K562 (cell line): ENCODE measurements around the gene KRT1. TPM values are rescaled to one million over a fixed set of nuclear protein-coding genes. Genes with fewer than 3 reads are reported as not detected.

ENCODE experiments used
- ATAC-seq: fragments of 200-7000 bp; cut with Tn5 transposase; 3 replicates; pipeline ENCODE4 v1.9.1; 2020; ENCODE audit warnings: moderate library complexity
- BruUV-seq: library from RNA; stranded (reverse); fragments of 400-500 nt; replicated peaks from 2 replicates; lab custom pipeline; 2021; lab: Mats Ljungman, UMichigan
- CTCF ChIA-PET: fragments of 300-600 bp; formaldehyde crosslinking; extraction: SDS; loops from one replicate; lab custom pipeline; 2021; ENCODE audit warnings: low intra/inter-chr PET ratio; lab: Yijun Ruan, JAX
- POLR2A ChIA-PET: fragments of 300-600, 350-650 bp; sonication (Branson Sonifier 250); formaldehyde crosslinking; extraction: SDS; loops from one replicate; lab custom pipeline; 2021; ENCODE audit warnings: antibody characterized with exemption, inconsistent platforms; lab: Yijun Ruan, JAX
- DNase-seq, 4 experiments: peaks; one replicate each; pipeline versions ENCODE4 v3.0.0 to v3.0.0-alpha.2; 2011 to 2018; ENCODE audit warnings: low spot score in 3 of 4, mixed read lengths in 3 of 4; ENCODE audit errors: extremely low read depth in 1 of 4
- FAIRE-seq: peaks from 2 replicates; lab custom pipeline; 2011; peaks lifted over from hg19 to GRCh38; lab: Jason Lieb, UNC
- H2AFZ ChIP-seq: 2 replicates; pipeline ENCODE4 v1.6.0; 2011; ENCODE audit warnings: low read depth, low read length, control low read depth, inconsistent platforms
- H3K27ac ChIP-seq: fragments of 200-600 bp; 3 replicates; pipeline ENCODE4 v1.8.0; 2011; ENCODE audit warnings: low read depth, mild to moderate bottlenecking, control low read depth, inconsistent platforms, low read length, moderate library complexity, mixed read lengths; ENCODE audit errors: extremely low read depth
- H3K27me3 ChIP-seq, 2 experiments: fragments of 300-600 bp in 1 of 2; 2 replicates in 1 of 2; 3 replicates in 1 of 2; pipeline versions ENCODE4 v1.6.0 to v1.8.0; 2011; ENCODE audit warnings: inconsistent platforms in 2 of 2, low read length in 2 of 2, mild to moderate bottlenecking in 1 of 2, mixed read lengths in 1 of 2, moderate library complexity in 1 of 2; ENCODE audit not compliant: control insufficient read depth in 2 of 2, insufficient read depth in 2 of 2
- H3K36me3 ChIP-seq: fragments of 300-600 bp; 3 replicates; pipeline ENCODE4 v1.8.0; 2011; ENCODE audit warnings: mild to moderate bottlenecking, low read length, inconsistent platforms; ENCODE audit not compliant: control insufficient read depth, insufficient read depth
- H3K4me1 ChIP-seq, 2 experiments: fragments of 200-600 bp in 1 of 2; replicated peaks in 1 of 2; 2 replicates in 1 of 2; 3 replicates in 1 of 2; pipeline versions ENCODE4 v1.5.1 to v1.8.0; 2011; ENCODE audit warnings: inconsistent platforms in 2 of 2, low read length in 2 of 2, mild to moderate bottlenecking in 1 of 2, mixed read lengths in 1 of 2, moderate library complexity in 1 of 2; ENCODE audit not compliant: control insufficient read depth in 2 of 2, insufficient read depth in 2 of 2
- H3K4me2 ChIP-seq: 2 replicates; pipeline ENCODE4 v1.6.1; 2011; ENCODE audit warnings: low read length, control low read depth, inconsistent platforms, mixed read lengths; ENCODE audit not compliant: insufficient read depth
- H3K4me3 ChIP-seq: fragments of 200-600 bp; sonication (generic), shearing (Covaris generic); 2 replicates; pipeline ENCODE4 v1.5.1; 2016; ENCODE audit warnings: control low read depth, inconsistent platforms
- H3K79me2 ChIP-seq: fragments of 200-600 bp; 3 replicates; pipeline ENCODE4 v1.8.0; 2011; ENCODE audit warnings: low read length, inconsistent platforms; ENCODE audit not compliant: control insufficient read depth, insufficient read depth
- H3K9ac ChIP-seq, 2 experiments: 2 replicates each; pipeline versions ENCODE4 v1.6.0 to v1.6.1; 2011; ENCODE audit warnings: low read depth in 2 of 2, low read length in 2 of 2, control low read depth in 1 of 2, inconsistent platforms in 1 of 2, mild to moderate bottlenecking in 1 of 2, mixed read lengths in 1 of 2; ENCODE audit not compliant: insufficient read depth in 1 of 2
- H3K9me1 ChIP-seq: one replicate; pipeline ENCODE4 v1.6.0; 2011; ENCODE audit warnings: inconsistent platforms, mild to moderate bottlenecking, low read length, moderate library complexity; ENCODE audit not compliant: control insufficient read depth, insufficient read depth
- H3K9me3 ChIP-seq: replicated peaks from 2 replicates; pipeline ENCODE4 v1.5.1; 2011; ENCODE audit warnings: low read depth, low read length, inconsistent platforms; ENCODE audit not compliant: control insufficient read depth, insufficient read depth
- H4K20me1 ChIP-seq: replicated peaks from 2 replicates; pipeline ENCODE4 v1.6.1; 2011; ENCODE audit warnings: low read length, inconsistent platforms, mixed read lengths; ENCODE audit not compliant: control insufficient read depth, insufficient read depth
- ELF4 ChIP-seq: fragments of 450-650 bp; formaldehyde crosslinking; IDR thresholded peaks from 2 replicates; pipeline ENCODE4 v1.4.0; 2022; ENCODE audit warnings: missing genetic modification characterization
- NFE2 ChIP-seq: IDR thresholded peaks from 2 replicates; pipeline ENCODE4 v1.6.1; 2014; ENCODE audit warnings: antibody characterized with exemption, low read depth
- PTBP1 ChIP-seq: fragments of 200-400 bp; formaldehyde crosslinking; IDR thresholded peaks from 2 replicates; pipeline ENCODE4 v1.6.1; 2017; ENCODE audit warnings: low read depth, low read length
- ZFPM2 ChIP-seq: fragments of 250-450 bp; sonication (Bioruptor Pico); IDR thresholded peaks from 2 replicates; pipeline ENCODE4 v1.5.1; 2022; ENCODE audit warnings: mild to moderate bottlenecking
- ZNF785 ChIP-seq: fragments of 250-450 bp; sonication (Bioruptor Pico); IDR thresholded peaks from 2 replicates; pipeline ENCODE4 v1.4.0; 2020; ENCODE audit warnings: mild to moderate bottlenecking
- ZZZ3 ChIP-seq: fragments of 450-650 bp; IDR thresholded peaks from 2 replicates; pipeline ENCODE4 v1.6.1; 2016; ENCODE audit warnings: antibody characterized with exemption, mild to moderate bottlenecking, moderate library complexity
- WGBS: fragments of 100-300 bp; shearing (Covaris generic); methylation state at CpG from one replicate; pipeline ENCODE4 v1.1.6; 2016; ENCODE audit warnings: low coverage, mixed read lengths; ENCODE audit not compliant: insufficient coverage; ENCODE audit errors: missing lambda C conversion rate; 5-methylcytosine and 5-hydroxymethylcytosine counted together
- in situ Hi-C: fragments of 300-500 bp; cut with MboI; formaldehyde crosslinking; loops from 4 replicates; pipeline ENCODE4 v1.15.0; 2018; ENCODE audit warnings: inconsistent platforms, mixed read lengths
- intact Hi-C: fragments of 100-400 bp; cut with micrococcal nuclease; formaldehyde crosslinking; loops from 2 replicates; pipeline ENCODE4 v1.14.2; 2022
- polyA plus RNA-seq, 8 experiments: library from polyadenylated mRNA; depleted of rRNA in 4 of 8; stranded (reverse) in 5 of 8; unstranded in 3 of 8; fragments of >200 nt; fragmentation: Nextera tagmentation in 2 of 8; fragmentation: Illumina TruSeq in 1 of 8; extraction: Ambion mirVana in 2 of 8; extraction: Trizol in 1 of 8; gene quantifications; 2 replicates each; pipeline versions ENCODE4 v1.2.1 to v1.2.3, GENCODE V29; 2011 to 2014; ENCODE audit warnings: inconsistent platforms in 1 of 8, missing spikeins in 1 of 8
- total RNA-seq, 7 experiments: library from RNA; depleted of rRNA in 6 of 7; stranded (reverse); fragments of >200 nt in 6 of 7; fragmentation: Illumina TruSeq in 2 of 7; extraction: Trizol in 2 of 7; gene quantifications; 2 replicates each; pipeline versions ENCODE4 v1.2.1 to v1.2.3, GENCODE V29; 2011 to 2021; ENCODE audit warnings: low replicate concordance in 1 of 7
- TF ChIP-seq, protein P1 (sequence below): sonication (generic); formaldehyde crosslinking; IDR thresholded peaks from 2 replicates; pipeline ENCODE4 v1.5.0; 2020; ENCODE audit warnings: missing genetic modification reagents
- TF ChIP-seq, protein P2 (sequence below): fragments of 150-350 bp; IDR thresholded peaks from 2 replicates; pipeline ENCODE4 v1.6.1; 2014; ENCODE audit warnings: low read depth, mild to moderate bottlenecking, low read length, borderline replicate concordance
- TF ChIP-seq, protein P3 (sequence below): sonication (generic); formaldehyde crosslinking; IDR thresholded peaks from 2 replicates; pipeline ENCODE4 v1.8.0; 2022; ENCODE audit warnings: missing genetic modification reagents, mild to moderate bottlenecking, borderline replicate concordance

KRT1 gene
- total and polyA plus RNA-seq, 9 of the 15 experiments (the other 6 are each of a cell fraction or from before 2014, with no cell fraction given) = 0.18 TPM; not detected in 8

DNA sequence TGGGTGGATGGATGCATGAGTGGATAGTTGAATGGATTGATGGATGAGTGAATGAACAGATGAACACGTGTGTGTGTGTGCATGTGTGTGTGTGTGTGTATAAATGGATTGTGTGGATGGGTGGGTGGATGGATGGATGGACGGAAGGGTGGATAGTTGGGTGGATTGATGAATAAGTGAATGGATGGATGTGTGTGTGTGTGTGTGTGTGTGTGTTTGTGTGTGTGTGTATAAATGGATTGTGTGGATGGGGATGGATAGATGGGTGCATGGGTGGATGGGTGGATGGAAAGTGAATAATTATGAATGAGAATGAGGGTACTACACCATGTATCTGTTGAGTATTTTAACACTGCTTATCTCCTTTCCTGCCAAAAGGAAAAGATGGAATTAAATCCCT, 22.1 kb upstream of the KRT1 start:
- no peak for FAIRE-seq
- ChIA-PET CTCF (no interaction called here), POLR2A (no interaction called here)
- no peak overlapping the region for H3K4me2 ChIP-seq
- DNase-seq = no peak
- intact Hi-C loops = no loop called here
- ATAC-seq = no peak
- peaks cover 9 to 54% of the 10 kb centered on the region in 2 experiments; a peak in 4 of 5 replicates for H3K27me3 ChIP-seq
- H3K4me1 ChIP-seq = 0 out of 5 replicates have a peak, but pooled peaks cover under 1 to 3% of the 10 kb centered on the region in 2 experiments
- in situ Hi-C loops = no loop called here
- no peak overlapping the region for H3K4me3 ChIP-seq
- no peaks in the 10 kb centered on the region for H3K36me3 ChIP-seq
- H3K79me2 ChIP-seq = no peaks in the 10 kb centered on the region
- no TSS peak for BruUV-seq
- H3K9ac ChIP-seq = no peak overlapping the region
- no peak overlapping the region for H2AFZ ChIP-seq
- H4K20me1 ChIP-seq = 0 out of 2 replicates have a peak, but pooled peaks cover 5% of the 10 kb centered on the region
- WGBS = 8% methylated on average over 2 of the region's 2 CpGs
- H3K27ac ChIP-seq = no peak overlapping the region
- H3K9me1 ChIP-seq = no peaks in the 10 kb centered on the region
- H3K9me3 ChIP-seq = no peaks in the 10 kb centered on the region
- TF ChIP-seq, protein P1, sequence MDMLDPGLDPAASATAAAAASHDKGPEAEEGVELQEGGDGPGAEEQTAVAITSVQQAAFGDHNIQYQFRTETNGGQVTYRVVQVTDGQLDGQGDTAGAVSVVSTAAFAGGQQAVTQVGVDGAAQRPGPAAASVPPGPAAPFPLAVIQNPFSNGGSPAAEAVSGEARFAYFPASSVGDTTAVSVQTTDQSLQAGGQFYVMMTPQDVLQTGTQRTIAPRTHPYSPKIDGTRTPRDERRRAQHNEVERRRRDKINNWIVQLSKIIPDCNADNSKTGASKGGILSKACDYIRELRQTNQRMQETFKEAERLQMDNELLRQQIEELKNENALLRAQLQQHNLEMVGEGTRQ (CRISPR knock-in tag) = no peak
- peak; percentile 17; the same call in 1 of the 2 replicates for TF ChIP-seq ELF4 (CRISPR knock-in tag)

- Histone ChIP-seq H3K4me3 (no peak overlapping the region), H3K9ac (no peak overlapping the region; a peak in 1 of 4 replicates), H4K20me1 (0 out of 2 replicates have a peak, but pooled peaks cover 5% of the 10 kb centered on the region), H3K4me2 (no peak overlapping the region), H3K27me3 (peaks cover 11 to 58% of the 10 kb centered on the region in 2 experiments; a peak in 4 of 5 replicates), H3K9me3 (no peaks in the 10 kb centered on the region), H3K79me2 (no peaks in the 10 kb centered on the region), H3K27ac (no peak overlapping the region), H2AFZ (no peak overlapping the region), H3K36me3 (no peaks in the 10 kb centered on the region), H3K4me1 (0 out of 5 replicates have a peak, but pooled peaks cover 0 to 3% of the 10 kb centered on the region in 2 experiments), H3K9me1 (no peaks in the 10 kb centered on the region)
- CTCF ChIA-PET = no interaction called here
- POLR2A ChIA-PET = no interaction called here
- intact Hi-C loops = no loop called here
- no peak for FAIRE-seq
- 24% methylated on average over 12 of the region's 12 CpGs for WGBS
- peak; percentile 42; the same call in 2 of the 3 replicates for ATAC-seq
- no peak for DNase-seq
- no TSS peak for BruUV-seq
- in situ Hi-C loops = no loop called here
- no peak for TF ChIP-seq PTBP1
- TF ChIP-seq, protein P2, sequence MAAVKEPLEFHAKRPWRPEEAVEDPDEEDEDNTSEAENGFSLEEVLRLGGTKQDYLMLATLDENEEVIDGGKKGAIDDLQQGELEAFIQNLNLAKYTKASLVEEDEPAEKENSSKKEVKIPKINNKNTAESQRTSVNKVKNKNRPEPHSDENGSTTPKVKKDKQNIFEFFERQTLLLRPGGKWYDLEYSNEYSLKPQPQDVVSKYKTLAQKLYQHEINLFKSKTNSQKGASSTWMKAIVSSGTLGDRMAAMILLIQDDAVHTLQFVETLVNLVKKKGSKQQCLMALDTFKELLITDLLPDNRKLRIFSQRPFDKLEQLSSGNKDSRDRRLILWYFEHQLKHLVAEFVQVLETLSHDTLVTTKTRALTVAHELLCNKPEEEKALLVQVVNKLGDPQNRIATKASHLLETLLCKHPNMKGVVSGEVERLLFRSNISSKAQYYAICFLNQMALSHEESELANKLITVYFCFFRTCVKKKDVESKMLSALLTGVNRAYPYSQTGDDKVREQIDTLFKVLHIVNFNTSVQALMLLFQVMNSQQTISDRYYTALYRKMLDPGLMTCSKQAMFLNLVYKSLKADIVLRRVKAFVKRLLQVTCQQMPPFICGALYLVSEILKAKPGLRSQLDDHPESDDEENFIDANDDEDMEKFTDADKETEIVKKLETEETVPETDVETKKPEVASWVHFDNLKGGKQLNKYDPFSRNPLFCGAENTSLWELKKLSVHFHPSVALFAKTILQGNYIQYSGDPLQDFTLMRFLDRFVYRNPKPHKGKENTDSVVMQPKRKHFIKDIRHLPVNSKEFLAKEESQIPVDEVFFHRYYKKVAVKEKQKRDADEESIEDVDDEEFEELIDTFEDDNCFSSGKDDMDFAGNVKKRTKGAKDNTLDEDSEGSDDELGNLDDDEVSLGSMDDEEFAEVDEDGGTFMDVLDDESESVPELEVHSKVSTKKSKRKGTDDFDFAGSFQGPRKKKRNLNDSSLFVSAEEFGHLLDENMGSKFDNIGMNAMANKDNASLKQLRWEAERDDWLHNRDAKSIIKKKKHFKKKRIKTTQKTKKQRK = no peak
- TF ChIP-seq ZNF785 (CRISPR knock-in tag) = no peak
- no peak for TF ChIP-seq NFE2
- TF ChIP-seq ZFPM2 = no peak
- no peak for TF ChIP-seq ZZZ3
- TF ChIP-seq, protein P3, sequence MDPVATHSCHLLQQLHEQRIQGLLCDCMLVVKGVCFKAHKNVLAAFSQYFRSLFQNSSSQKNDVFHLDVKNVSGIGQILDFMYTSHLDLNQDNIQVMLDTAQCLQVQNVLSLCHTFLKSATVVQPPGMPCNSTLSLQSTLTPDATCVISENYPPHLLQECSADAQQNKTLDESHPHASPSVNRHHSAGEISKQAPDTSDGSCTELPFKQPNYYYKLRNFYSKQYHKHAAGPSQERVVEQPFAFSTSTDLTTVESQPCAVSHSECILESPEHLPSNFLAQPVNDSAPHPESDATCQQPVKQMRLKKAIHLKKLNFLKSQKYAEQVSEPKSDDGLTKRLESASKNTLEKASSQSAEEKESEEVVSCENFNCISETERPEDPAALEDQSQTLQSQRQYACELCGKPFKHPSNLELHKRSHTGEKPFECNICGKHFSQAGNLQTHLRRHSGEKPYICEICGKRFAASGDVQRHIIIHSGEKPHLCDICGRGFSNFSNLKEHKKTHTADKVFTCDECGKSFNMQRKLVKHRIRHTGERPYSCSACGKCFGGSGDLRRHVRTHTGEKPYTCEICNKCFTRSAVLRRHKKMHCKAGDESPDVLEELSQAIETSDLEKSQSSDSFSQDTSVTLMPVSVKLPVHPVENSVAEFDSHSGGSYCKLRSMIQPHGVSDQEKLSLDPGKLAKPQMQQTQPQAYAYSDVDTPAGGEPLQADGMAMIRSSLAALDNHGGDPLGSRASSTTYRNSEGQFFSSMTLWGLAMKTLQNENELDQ (CRISPR knock-in tag) = no peak
Observed at GRCh38 chr12:52701281-52701680, 21.1 kb upstream of the KRT1 start.
